Sigmoid colon (tissue), 3 donors: ENCODE results near the gene HOXC9.

Experiments
- CTCF ChIP-seq, 4 experiments: fragments of 450-650 bp in 3 of 4; fragments of 200-600 bp in 1 of 4; IDR thresholded peaks; one replicate each; pipeline ENCODE4 v1.5.1; 2016 to 2019; ENCODE audit warnings: antibody characterized with exemption in 4 of 4, mild to moderate bottlenecking in 3 of 4, moderate library complexity in 2 of 4
- POLR2A ChIP-seq, 2 donors: fragments of 450-650 bp; IDR thresholded peaks; one replicate each; pipeline ENCODE4 v1.6.1; 2016; ENCODE audit warnings: antibody characterized with exemption in 2 of 2, mild to moderate bottlenecking in 2 of 2, moderate library complexity in 2 of 2

- TF ChIP-seq POLR2A (IDR thresholded peaks at IDR 0.05): no peak
- TF ChIP-seq CTCF (IDR thresholded peaks at IDR 0.05): no peak
These were observed 26.9 kb downstream of the HOXC9 start for GRCh38 chr12:54026640-54027441.
